GM18508 (cell line): Measurements from ENCODE around the gene IZUMO1.

ENCODE experiments used
- ATAC-seq: cut with Tn5 transposase; IDR thresholded peaks from one replicate; pipeline ENCODE4 v1.9.1; 2021; ENCODE audit warnings: moderate number of reproducible peaks; ENCODE audit not compliant: insufficient read depth, unreplicated experiment

The IZUMO1 gene

DNA sequence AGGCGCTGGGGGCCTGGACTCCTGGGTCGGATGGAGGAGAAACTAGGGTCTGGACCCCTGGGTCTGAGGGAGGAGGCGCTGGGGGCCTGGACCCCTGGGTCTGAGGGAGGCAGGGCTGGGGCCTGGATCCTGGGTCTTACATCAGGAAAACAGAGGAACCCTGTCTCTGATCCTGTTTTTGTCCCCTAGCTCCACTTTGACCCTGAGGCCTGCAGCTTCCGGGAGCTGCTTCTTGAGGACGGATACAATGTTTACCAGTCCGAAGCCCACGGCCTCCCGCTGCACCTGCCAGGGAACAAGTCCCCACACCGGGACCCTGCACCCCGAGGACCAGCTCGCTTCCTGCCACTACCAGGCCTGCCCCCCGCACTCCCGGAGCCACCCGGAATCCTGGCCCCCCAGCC is 11.0 kb upstream of the IZUMO1 start:
- ATAC-seq = no peak

- no peak for ATAC-seq
Measured at GRCh38 chr19:48757089-48757675, 10.5 kb upstream of the IZUMO1 start.

GRCh38 chr19:48756686-48757085 is 10.0 kb upstream of the IZUMO1 start:
- no peak for ATAC-seq

DNA sequence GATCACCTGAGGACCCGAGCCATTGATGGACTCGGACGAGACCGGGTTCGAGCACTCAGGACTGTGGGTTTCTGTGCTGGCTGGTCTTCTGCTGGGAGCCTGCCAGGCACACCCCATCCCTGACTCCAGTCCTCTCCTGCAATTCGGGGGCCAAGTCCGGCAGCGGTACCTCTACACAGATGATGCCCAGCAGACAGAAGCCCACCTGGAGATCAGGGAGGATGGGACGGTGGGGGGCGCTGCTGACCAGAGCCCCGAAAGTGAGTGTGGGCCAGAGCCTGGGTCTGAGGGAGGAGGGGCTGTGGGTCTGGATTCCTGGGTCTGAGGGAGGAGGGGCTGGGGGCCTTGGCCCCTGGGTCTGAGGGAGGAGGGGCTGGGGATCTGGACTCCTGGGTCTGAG is 9.5 kb upstream of the IZUMO1 start:
- no peak for ATAC-seq

DNA sequence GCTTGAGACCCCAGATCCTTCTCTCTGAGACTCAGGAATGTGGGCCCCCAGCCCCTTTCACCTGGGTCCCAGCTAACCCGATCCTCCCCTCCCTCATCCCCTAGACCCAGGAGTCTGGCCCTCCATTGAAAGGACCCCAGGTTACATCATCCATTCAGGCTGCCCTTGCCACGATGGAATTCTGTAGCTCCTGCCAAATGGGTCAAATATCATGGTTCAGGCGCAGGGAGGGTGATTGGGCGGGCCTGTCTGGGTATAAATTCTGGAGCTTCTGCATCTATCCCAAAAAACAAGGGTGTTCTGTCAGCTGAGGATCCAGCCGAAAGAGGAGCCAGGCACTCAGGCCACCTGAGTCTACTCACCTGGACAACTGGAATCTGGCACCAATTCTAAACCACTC is 9.1 kb upstream of the IZUMO1 start:
- ATAC-seq = no peak

DNA sequence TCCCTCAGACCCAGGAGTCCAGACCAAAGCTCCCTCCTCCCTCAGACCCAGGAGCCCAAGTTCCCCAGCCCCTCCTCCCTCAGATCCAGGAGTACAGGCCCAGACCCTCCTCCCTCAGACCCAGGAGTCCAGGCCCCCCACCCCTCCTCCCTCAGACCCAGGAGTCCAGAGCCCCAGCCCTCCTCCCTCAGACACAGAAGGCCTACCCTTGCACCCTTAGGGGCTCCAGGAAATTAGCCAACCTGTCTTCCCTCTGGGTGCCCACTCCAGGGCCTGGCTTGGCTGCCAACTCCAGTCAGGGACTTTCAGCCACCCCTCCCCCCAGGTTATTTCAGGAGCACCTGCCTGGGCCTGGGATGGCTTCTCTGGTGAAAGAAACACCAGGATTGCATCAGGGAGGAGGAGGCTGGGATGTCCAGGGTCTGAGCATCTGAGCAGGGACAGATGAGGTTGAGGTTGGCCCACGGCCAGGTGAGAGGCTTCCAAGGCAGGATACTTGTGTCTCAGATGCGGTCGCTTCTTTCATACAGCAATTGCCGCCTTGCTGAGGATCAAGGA is 8.5 kb upstream of the IZUMO1 start, which contains the start of gene FGF21:
TSS of gene FGF21 (plus strand) at position 441 of the 558 bp plus-strand sequence. CDS start 713 bp downstream, outside the sequence.
- no peak for ATAC-seq

DNA sequence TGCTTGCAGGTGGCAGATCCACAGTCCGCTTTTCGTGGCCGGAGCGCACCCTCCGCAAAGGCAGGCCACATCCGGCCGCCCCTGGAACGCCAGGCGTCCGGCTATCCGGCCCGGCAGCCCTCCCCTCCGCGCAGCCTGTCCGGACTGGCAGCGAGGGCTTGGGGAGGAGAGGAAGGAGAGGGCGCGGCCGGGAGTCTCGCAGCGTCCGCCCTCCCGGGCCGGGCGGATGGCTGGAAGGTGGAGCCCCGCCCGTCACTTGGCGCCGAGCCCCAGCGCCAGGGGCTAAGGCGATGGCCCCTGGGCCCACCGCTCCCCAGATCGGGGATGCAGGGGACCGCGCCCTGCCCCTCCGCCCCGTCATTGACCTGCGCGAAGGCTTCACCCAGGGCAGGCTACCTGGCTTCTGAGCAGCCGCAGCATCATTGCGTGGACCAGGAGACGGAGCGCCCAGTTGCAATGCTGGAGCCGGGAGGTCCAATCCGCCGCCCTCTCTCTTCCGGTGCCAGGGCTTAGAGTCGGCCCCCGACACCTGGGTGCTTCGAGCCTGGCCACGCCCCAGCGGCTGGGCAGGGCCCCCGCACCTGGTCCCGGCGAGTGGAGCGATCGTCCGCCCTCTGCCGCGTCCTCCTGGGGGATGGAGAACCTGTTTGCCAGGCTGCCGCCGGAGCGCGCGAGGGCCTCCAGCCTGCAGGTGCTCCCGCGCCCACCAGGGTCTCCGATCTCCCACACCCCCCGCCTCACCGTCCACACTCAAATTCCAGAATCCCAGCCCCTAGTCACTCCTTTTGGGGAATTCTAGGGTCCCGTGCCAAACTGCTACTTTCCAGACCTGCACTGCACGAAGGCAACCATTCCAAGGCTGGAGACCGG is 6.0 kb upstream of the IZUMO1 start, which contains the start of gene FUT1:
TSS of gene FUT1 (minus strand) at position 146 of the 870 bp plus-strand sequence. CDS start 1,360 bp downstream, outside the sequence.
- ATAC-seq = no peak

GRCh38 chr19:48751845-48752495 is 5.3 kb upstream of the IZUMO1 start:
- no peak for ATAC-seq

DNA sequence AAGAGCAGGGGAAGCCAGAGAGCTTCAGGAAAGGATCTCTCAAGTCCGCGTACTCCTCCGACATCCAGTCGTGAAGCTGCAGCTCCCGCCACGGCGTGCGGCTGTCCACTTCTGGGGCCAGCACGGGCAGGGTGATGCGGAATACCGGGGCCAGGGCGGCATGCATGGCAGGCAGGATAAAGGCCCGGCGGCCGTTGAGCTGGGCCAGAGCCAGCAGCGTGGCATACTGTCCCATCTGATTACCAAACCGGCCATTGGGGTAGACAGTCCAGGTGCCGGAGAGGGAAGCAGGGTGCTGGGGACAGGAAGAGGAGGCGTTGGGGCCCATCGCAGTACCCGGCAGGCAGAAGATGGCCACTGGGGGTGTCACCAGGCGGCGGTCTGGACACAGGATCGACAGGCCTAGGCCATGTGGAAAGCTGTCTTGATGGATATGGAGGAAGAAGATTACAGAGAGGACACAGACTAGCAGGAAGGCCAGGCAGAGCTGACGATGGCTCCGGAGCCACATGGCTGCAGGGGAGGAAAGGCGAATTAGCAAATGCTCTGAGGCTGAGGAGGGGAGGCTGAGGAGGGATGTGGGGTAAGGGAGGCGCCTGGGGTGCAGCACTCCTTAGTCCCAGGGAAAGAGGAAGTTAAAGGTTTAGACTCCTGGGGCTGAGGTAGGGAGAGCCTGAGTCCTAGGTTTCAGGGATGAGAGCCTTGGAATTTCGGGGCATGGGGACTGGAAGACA is 4.2 kb upstream of the IZUMO1 start:
- ATAC-seq = no peak

- ATAC-seq = no peak
Measured at GRCh38 chr19:48750351-48750750, 3.6 kb upstream of the IZUMO1 start.

DNA sequence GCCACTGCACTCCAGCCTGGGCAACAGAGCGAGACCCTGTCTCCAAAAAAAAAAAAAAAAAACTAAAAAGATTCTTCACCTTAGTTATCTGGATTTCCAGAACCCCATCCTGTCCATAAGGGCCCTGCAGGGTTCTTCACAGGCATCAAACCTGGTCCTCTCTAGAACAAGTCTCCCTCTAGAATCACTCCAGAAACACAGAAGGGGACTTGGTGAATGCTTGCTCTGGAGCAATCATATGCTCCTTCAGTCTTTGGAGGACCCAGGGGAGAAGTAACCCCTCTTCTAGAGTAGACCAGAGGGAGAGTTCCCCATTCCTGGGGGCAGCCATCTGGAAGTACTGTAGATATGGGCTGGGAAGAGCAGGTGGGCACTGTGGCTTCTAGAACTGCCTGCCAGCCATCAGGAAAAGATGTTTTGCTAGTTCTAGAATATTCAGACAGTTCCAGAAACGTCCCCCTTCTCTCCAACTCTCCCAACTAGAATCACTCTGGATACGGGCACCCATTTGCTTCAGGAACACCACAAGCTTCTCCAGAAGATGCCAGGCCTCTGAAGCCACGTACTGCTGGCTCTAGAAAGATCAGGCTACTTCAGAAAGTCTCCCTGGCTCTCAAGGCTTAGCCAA is 3.0 kb upstream of the IZUMO1 start:
- no peak for ATAC-seq

DNA sequence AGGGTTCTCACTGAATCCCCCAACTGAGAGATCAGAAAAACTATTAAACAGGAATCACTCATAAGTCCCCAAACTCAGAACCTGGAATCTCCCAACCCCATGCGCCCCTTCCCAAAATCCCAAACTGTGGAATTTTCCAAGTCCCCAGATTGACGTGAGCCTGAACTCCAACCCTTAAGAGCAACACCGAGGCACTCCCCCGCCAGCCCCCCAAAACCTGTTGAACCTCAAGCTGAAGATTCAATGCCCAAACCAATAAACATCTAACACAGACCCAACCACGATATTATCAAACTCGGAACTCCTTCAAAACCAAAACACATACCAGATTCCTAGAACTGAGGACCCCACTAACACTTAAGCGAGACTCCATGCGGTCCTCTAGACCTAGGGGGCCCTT is 599 bp downstream of the IZUMO1 start:
- no peak for ATAC-seq

- ATAC-seq = no peak
Measured at GRCh38 chr19:48745208-48745995, 1.3 kb downstream of the IZUMO1 start.

- no peak for ATAC-seq
Measured at GRCh38 chr19:48742096-48742495, 4.6 kb downstream of the IZUMO1 start.

- ATAC-seq = no peak
Measured at GRCh38 chr19:48741129-48741999, 5.3 kb downstream of the IZUMO1 start.

DNA sequence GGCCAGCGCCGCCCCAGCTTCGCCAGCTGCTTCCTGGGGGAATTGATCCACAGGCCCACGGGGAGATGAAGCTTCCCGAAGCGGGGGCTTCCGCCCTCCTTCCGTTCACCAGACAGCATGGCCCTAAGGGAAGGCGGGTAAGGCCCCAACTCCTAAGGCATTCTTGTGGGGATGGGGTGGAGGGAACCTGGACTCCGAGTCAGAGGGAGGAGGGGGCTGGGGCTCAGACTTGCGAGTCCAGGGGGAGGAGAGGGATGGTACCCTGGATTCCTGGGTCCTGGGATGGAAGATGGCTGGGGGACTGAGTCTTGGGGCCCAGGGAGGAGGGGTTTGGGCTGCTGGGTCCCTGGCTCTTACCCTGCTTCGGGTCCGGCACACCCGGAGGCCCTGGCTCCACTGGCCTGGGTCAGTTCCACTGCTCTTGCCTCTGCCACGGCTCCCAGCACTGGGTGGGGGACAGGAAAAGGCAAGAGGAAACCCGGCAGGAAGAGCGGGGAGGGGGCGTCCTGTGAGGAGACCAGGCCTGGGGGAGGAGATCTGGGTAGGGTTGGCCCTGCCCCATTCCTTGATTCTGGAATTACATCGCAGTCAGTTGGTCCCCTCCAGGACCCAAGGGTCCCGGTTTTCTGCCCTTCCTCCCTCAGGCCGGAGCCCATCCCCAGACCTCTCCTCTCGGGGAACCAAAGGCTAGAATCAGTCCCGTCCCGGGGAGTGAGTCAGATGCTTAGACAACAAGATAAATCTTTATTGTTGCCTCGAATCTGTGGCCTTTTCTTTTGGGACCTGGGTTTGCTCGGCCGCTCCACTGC is 6.3 kb downstream of the IZUMO1 start, which contains the start of gene RASIP1:
TSS of gene RASIP1 (minus strand) at position 447 of the 809 bp plus-strand sequence. CDS start at position 119, 328 bp downstream.
- ATAC-seq = no peak
